PC-9 (cell line): ENCODE data around the gene BCDIN3D. TPM values are rescaled to one million over a fixed set of nuclear protein-coding genes. Genes with fewer than 3 reads are reported as not detected.

Experiments
- BruUV-seq: library from RNA; stranded (reverse); fragments of 400-500 nt; replicated peaks from 2 replicates; lab custom pipeline; 2021; lab: Mats Ljungman, UMichigan
- CTCF ChIA-PET: fragments of 300-600 bp; sonication (Branson Sonifier 250); formaldehyde crosslinking; loops from one replicate; lab custom pipeline; 2022; ENCODE audit warnings: antibody characterized with exemption; lab: Charles Lee
- POLR2A ChIA-PET: fragments of 300-600 bp; sonication (Branson Sonifier 250); formaldehyde crosslinking; loops from one replicate; lab custom pipeline; 2022; ENCODE audit warnings: antibody characterized with exemption; ENCODE audit not compliant: unreplicated experiment; lab: Charles Lee
- DNase-seq, 2 experiments: peaks; one replicate each; pipeline versions ENCODE4 v3.0.0 to v3.0.0-alpha.2; 2015 to 2022; ENCODE audit warnings: mixed read lengths in 1 of 2
- H2AFZ ChIP-seq: fragments of 200-600 bp; sonication (generic); 2 replicates; pipeline ENCODE4 v1.8.1; 2017; ENCODE audit warnings: antibody characterized with exemption
- H3F3A ChIP-seq: fragments of 200-600 bp; sonication (generic); 2 replicates; pipeline ENCODE4 v1.8.1; 2017; ENCODE audit warnings: antibody characterized with exemption, mild to moderate bottlenecking, low read depth; ENCODE audit not compliant: insufficient read depth
- H3K27ac ChIP-seq: fragments of 200-600 bp; sonication (generic); 2 replicates; pipeline ENCODE4 v1.6.1; 2016; ENCODE audit warnings: mixed run types
- H3K27me3 ChIP-seq: fragments of 200-600 bp; sonication (generic); 2 replicates; pipeline ENCODE4 v1.6.1; 2016; ENCODE audit warnings: low read depth, mixed run types; ENCODE audit not compliant: insufficient read depth
- H3K36me3 ChIP-seq: fragments of 200-600 bp; sonication (generic); 2 replicates; pipeline ENCODE4 v1.6.1; 2016; ENCODE audit warnings: low read depth, mixed run types
- H3K4me1 ChIP-seq: fragments of 200-600 bp; sonication (generic); replicated peaks from 2 replicates; pipeline ENCODE4 v1.6.1; 2016; ENCODE audit warnings: mixed run types; ENCODE audit not compliant: insufficient read depth
- H3K4me2 ChIP-seq: fragments of 200-600 bp; sonication (generic); 2 replicates; pipeline ENCODE4 v1.6.1; 2017; ENCODE audit warnings: mixed run types
- H3K4me3 ChIP-seq: fragments of 200-600 bp; sonication (generic); 2 replicates; pipeline ENCODE4 v1.6.1; 2016; ENCODE audit warnings: mixed run types
- H3K79me2 ChIP-seq: fragments of 200-600 bp; sonication (generic); 2 replicates; pipeline ENCODE4 v1.6.1; 2017; ENCODE audit warnings: low read depth, mixed run types
- H3K9me2 ChIP-seq: fragments of 200-600 bp; sonication (generic); 2 replicates; pipeline ENCODE4 v1.8.1; 2017; ENCODE audit warnings: mild to moderate bottlenecking; ENCODE audit not compliant: insufficient read depth
- H3K9me3 ChIP-seq: fragments of 200-600 bp; sonication (generic); 2 replicates; pipeline ENCODE4 v1.8.1; 2016; ENCODE audit warnings: low read depth; ENCODE audit not compliant: insufficient read depth
- H4K20me1 ChIP-seq: fragments of 200-600 bp; sonication (generic); 2 replicates; pipeline ENCODE4 v1.8.1; 2017; ENCODE audit not compliant: insufficient read depth
- CTCF ChIP-seq: fragments of 200-600 bp; sonication (generic); conservative IDR thresholded peaks from 2 replicates; pipeline ENCODE4 v1.6.1; 2017; ENCODE audit warnings: mixed run types, antibody characterized with exemption, mild to moderate bottlenecking, moderate library complexity
- EZH2 ChIP-seq: fragments of 200-600 bp; sonication (generic); IDR thresholded peaks from 2 replicates; pipeline ENCODE4 v1.8.0; 2017; ENCODE audit warnings: antibody characterized with exemption, low read depth
- intact Hi-C: fragments of 100-400 bp; cut with micrococcal nuclease; formaldehyde crosslinking; loops from one replicate; pipeline ENCODE4 v1.10.0; 2022; ENCODE audit not compliant: unreplicated experiment
- total RNA-seq: library from RNA; stranded (reverse); gene quantifications from 2 replicates; pipeline ENCODE4 v1.2.3, GENCODE V29; 2021

Gene BCDIN3D
- total RNA-seq, 1 experiment from 2014 or later = 4.7 TPM

- H3K9me2 ChIP-seq = no peaks in the 10 kb centered on the region
- no peaks in the 10 kb centered on the region for H3K79me2 ChIP-seq
- no peaks in the 10 kb centered on the region for H3K9me3 ChIP-seq
- ChIA-PET CTCF (interaction anchor here (0.6 kb wide), 1 partner anchor 10 kb away, joined by 3 read pairs; no protein-coding TSS in a partner anchor), POLR2A (interaction anchor here (0.5 to 0.7 kb wide), 4 partner anchors 10 to 65 kb away, joined by 6 to 24 read pairs (median 14); no protein-coding TSS in a partner anchor)
- DNase-seq = no peak
- H3K36me3 ChIP-seq = no peaks in the 10 kb centered on the region
- no peak overlapping the region for H3K4me3 ChIP-seq
- H3K27ac ChIP-seq = no peak overlapping the region
- no peaks in the 10 kb centered on the region for H3F3A ChIP-seq
- TF ChIP-seq CTCF (no peak), EZH2 (no peak)
- no peaks in the 10 kb centered on the region for H3K27me3 ChIP-seq
- BruUV-seq = no TSS peak
- no peak overlapping the region for H3K4me2 ChIP-seq
- intact Hi-C loops = no loop called here
- H3K4me1 ChIP-seq = no peaks in the 10 kb centered on the region
- H2AFZ ChIP-seq = no peak overlapping the region
- H4K20me1 ChIP-seq = peaks cover 5% of the 10 kb centered on the region; the same call in 1 of the 2 replicates
Observed at GRCh38 chr12:49811136-49811535, 31.8 kb downstream of the BCDIN3D start.

GRCh38 chr12:49809906-49810389, 33.0 kb downstream of the BCDIN3D start:
- Histone ChIP-seq H3K4me3 (no peak overlapping the region), H3F3A (no peaks in the 10 kb centered on the region), H3K4me2 (no peak overlapping the region), H3K4me1 (no peaks in the 10 kb centered on the region), H3K27ac (no peak overlapping the region), H3K36me3 (no peaks in the 10 kb centered on the region), H3K79me2 (no peaks in the 10 kb centered on the region), H4K20me1 (peaks cover 5% of the 10 kb centered on the region; the same call in 1 of the 2 replicates), H3K9me3 (no peaks in the 10 kb centered on the region), H2AFZ (no peak overlapping the region), H3K27me3 (no peaks in the 10 kb centered on the region), H3K9me2 (no peaks in the 10 kb centered on the region)
- TF ChIP-seq EZH2 (no peak), CTCF (no peak)
- no TSS peak for BruUV-seq
- no peak for DNase-seq
- CTCF ChIA-PET = no interaction called here
- POLR2A ChIA-PET = interaction anchor here (0.7 kb wide), 1 partner anchor 237 kb away, joined by 3 read pairs; no protein-coding TSS in a partner anchor
- intact Hi-C loops = no loop called here

- no peaks in the 10 kb centered on the region for H3K79me2 ChIP-seq
Observed at GRCh38 chr12:49809381-49809905, 33.5 kb downstream of the BCDIN3D start.

More at GRCh38 chr12:49809381-49809905, 33.5 kb downstream of the BCDIN3D start:
- Histone ChIP-seq H3K9me2 (no peaks in the 10 kb centered on the region), H3K36me3 (no peaks in the 10 kb centered on the region), H3K4me1 (no peaks in the 10 kb centered on the region), H3K4me2 (no peak overlapping the region), H3F3A (no peaks in the 10 kb centered on the region), H3K27ac (no peak overlapping the region), H2AFZ (no peak overlapping the region), H3K27me3 (no peaks in the 10 kb centered on the region), H4K20me1 (peaks cover 5% of the 10 kb centered on the region; the same call in 1 of the 2 replicates), H3K4me3 (no peak overlapping the region), H3K9me3 (no peaks in the 10 kb centered on the region)
- ChIA-PET CTCF (no interaction called here), POLR2A (no interaction called here)
- BruUV-seq = no TSS peak
- intact Hi-C loops = no loop called here
- DNase-seq = no peak
- TF ChIP-seq CTCF (no peak), EZH2 (no peak)
